Common myeloid progenitor, CD34-positive (primary cell): ENCODE results near the gene ETV7.

Source experiments
- CTCF ChIA-PET: fragments of 350-600 bp; sonication (Branson Sonifier 250); formaldehyde crosslinking; loops from one replicate; lab custom pipeline; 2021; ENCODE audit warnings: antibody characterized with exemption; lab: Charles Lee
- POLR2A ChIA-PET: fragments of 350-600 bp; sonication (Branson Sonifier 250); formaldehyde crosslinking; loops from one replicate; lab custom pipeline; 2021; ENCODE audit warnings: antibody characterized with exemption; lab: Charles Lee
- DNase-seq, 3 donors: peaks; one replicate each; pipeline versions ENCODE4 v3.0.0 to v3.0.0-alpha.2; 2013
- H3K27ac ChIP-seq, 2 experiments: 1 replicate in 1 of 2; 2 replicates in 1 of 2; pipeline ENCODE4 v1.7.0; 2013; ENCODE audit warnings: inconsistent platforms in 2 of 2, low read length in 2 of 2, mild to moderate bottlenecking in 2 of 2, low read depth in 1 of 2, moderate library complexity in 1 of 2; ENCODE audit not compliant: severe bottlenecking in 2 of 2, insufficient read depth in 1 of 2, poor library complexity in 1 of 2
- H3K27me3 ChIP-seq, 5 experiments: replicated peaks in 2 of 5; 1 replicate in 3 of 5; 2 replicates in 2 of 5; pipeline versions ENCODE4 v1.6.1 to v1.7.0; 2013; ENCODE audit warnings: low read length in 4 of 5, mild to moderate bottlenecking in 2 of 5, moderate library complexity in 2 of 5, inconsistent platforms in 1 of 5; ENCODE audit not compliant: insufficient read depth in 5 of 5, control insufficient read depth in 4 of 5
- H3K36me3 ChIP-seq, 4 experiments: 1 replicate in 2 of 4; 2 replicates in 2 of 4; pipeline versions ENCODE4 v1.6.1 to v1.7.0; 2013; ENCODE audit warnings: low read length in 3 of 4, control low read depth in 1 of 4, mild to moderate bottlenecking in 1 of 4; ENCODE audit not compliant: control insufficient read depth in 4 of 4, insufficient read depth in 4 of 4
- H3K4me1 ChIP-seq, 4 experiments: 1 replicate in 3 of 4; 2 replicates in 1 of 4; pipeline versions ENCODE4 v1.6.1 to v1.7.1; 2013; ENCODE audit warnings: low read length in 3 of 4, mild to moderate bottlenecking in 3 of 4, control low read depth in 1 of 4, inconsistent platforms in 1 of 4, moderate library complexity in 1 of 4; ENCODE audit not compliant: control insufficient read depth in 4 of 4, insufficient read depth in 4 of 4; ENCODE audit errors: control extremely low read depth in 1 of 4
- H3K4me3 ChIP-seq, 7 experiments: 1 replicate in 4 of 7; 2 replicates in 3 of 7; pipeline versions ENCODE4 v1.5.1 to v1.7.0; 2013; ENCODE audit warnings: mild to moderate bottlenecking in 7 of 7, low read length in 6 of 7, moderate library complexity in 6 of 7, inconsistent platforms in 2 of 7, low read depth in 2 of 7, control low read depth in 1 of 7; ENCODE audit not compliant: insufficient read depth in 4 of 7, control insufficient read depth in 1 of 7; ENCODE audit errors: extremely low read depth in 1 of 7
- H3K9me3 ChIP-seq, 5 experiments: 1 replicate in 4 of 5; 2 replicates in 1 of 5; pipeline versions ENCODE4 v1.6.1 to v1.7.1; 2013; ENCODE audit warnings: low read length in 4 of 5, mild to moderate bottlenecking in 2 of 5, inconsistent platforms in 1 of 5, low read depth in 1 of 5, moderate library complexity in 1 of 5; ENCODE audit not compliant: control insufficient read depth in 4 of 5, insufficient read depth in 2 of 5; ENCODE audit errors: control extremely low read depth in 1 of 5
- WGBS: methylation state at CpG from one replicate; pipeline ENCODE4 v1.1.5; 2013; ENCODE audit not compliant: insufficient coverage; 5-methylcytosine and 5-hydroxymethylcytosine counted together

ETV7 gene

DNA sequence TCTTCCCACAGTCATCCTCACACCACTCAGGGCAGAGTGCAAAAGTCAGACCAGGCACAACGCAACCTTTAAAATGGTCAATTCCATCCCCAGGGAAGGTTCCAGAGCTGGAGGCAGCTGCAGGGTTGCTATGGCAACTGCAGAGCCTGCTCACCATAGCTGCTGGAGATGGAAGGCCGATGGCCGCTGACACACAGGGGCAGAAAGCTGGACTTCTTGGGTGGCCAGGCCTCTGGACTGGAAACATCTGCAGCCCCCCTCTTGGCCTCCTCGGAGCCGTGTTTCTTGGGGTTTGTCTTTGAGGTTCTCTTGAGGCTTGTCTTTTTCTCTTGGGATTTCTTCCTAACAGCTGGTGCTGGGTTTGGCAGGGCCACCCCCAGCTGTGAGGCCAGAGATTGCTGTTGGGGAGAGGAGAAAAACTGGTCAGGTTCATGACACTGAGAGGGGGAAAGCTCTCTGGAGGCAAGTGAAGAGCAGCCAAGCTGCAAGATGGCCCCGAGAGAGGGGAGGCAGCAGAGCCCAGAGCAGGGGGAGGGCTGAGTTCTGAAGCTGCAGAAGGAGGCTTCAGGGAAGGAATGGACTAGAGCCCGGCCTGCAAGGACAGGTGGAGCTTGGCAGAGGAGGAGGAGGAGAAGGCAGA, 61.0 kb downstream of the ETV7 start:
- Histone ChIP-seq H3K27ac (no peak overlapping the region), H3K4me3 (no peak overlapping the region), H3K27me3 (peaks cover 0 to 1% (median 0%) of the 10 kb centered on the region in 5 experiments), H3K9me3 (no peaks in the 10 kb centered on the region), H3K36me3 (no peaks in the 10 kb centered on the region), H3K4me1 (peaks cover 0 to 4% (median 1%) of the 10 kb centered on the region in 4 experiments)
- CTCF ChIA-PET: interaction anchor here (0.8 to 1.5 kb wide), 4 partner anchors 13 to 26 kb away, joined by 3 to 4 read pairs (median 4); no protein-coding TSS in a partner anchor
- POLR2A ChIA-PET: no interaction called here
- WGBS: 95% methylated on average over 5 of the region's 7 CpGs
- no peak for DNase-seq

DNA sequence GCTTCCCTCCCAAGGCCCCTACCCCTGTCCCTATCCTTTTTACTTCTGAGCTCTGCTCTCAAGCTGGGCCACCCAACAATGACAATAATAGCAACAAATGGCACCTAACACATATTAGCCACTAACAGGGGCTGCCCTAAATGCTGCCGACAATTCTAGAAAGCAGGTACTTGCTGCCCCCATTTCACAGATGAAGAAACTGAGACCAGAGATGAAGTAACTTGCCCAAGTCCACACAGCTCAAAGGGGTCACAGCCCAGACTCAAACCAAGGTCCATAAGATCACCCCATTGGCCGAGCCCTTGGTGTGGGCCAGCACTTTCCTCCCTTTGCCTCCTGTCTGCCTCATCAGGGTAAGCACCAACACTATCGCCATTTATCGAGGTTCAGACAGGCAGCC, 62.8 kb downstream of the ETV7 start:
- Histone ChIP-seq H3K27me3 (peaks cover 0 to 1% (median 0%) of the 10 kb centered on the region in 5 experiments), H3K27ac (no peak overlapping the region), H3K36me3 (no peaks in the 10 kb centered on the region), H3K4me1 (peaks cover 0 to 4% (median 1%) of the 10 kb centered on the region in 4 experiments), H3K9me3 (no peaks in the 10 kb centered on the region), H3K4me3 (no peak overlapping the region)
- 100% methylated on average over 2 of the region's 4 CpGs for WGBS
- POLR2A ChIA-PET: no interaction called here
- no peak for DNase-seq
- CTCF ChIA-PET: interaction anchor here (0.8 to 1.7 kb wide), 5 partner anchors 10 to 36 kb away, joined by 3 to 4 read pairs (median 3); no protein-coding TSS in a partner anchor

DNA sequence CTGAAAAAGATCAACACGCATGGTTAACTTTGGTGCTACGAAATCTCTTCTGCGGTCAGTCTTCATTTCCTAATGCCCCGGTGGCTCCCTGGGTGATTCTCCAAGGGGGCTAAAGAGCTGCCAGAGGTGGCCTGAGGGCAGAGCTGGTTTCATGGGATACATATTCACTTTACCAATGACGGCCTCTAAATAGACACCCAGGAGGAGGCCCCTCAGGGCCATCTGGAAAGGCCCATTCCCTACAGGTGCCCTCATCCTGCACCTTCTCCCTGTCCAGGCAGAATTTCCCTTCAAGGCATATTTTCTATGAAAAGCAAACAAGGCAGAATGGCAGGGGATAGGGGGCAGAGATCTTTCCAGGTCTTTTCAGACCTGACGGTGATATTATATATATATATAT, 63.3 kb downstream of the ETV7 start:
- CTCF ChIA-PET: interaction anchor here (0.8 to 1.7 kb wide), 4 partner anchors 11 to 19 kb away, joined by 3 to 4 read pairs (median 4); no protein-coding TSS in a partner anchor
- 91% methylated on average over 5 of the region's 6 CpGs for whole genome bisulfite sequencing

DNA sequence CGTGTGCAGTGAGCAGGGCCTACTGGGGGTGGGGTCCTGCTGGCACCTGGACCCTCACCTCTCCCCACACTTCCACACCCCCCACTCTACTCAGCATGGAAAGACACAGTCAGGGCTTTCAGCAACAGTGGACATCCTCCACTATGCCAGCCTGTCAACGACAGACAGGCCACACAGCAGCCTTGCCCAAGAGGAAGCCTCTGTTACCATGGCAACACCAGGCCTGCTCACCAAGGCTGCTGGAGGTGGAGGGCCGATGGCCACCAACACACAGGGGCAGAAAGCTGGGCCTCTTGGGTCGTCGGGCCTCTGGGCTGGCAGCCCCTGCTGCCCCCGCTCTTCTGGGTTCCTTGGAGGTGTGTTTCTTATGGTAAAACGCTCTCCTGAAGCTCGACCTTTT, 64.4 kb downstream of the ETV7 start:
- peaks cover 0 to 1% (median 0%) of the 10 kb centered on the region in 5 experiments for H3K27me3 ChIP-seq
- no peak overlapping the region for H3K27ac ChIP-seq
- 88% methylated on average over 5 of the region's 8 CpGs for WGBS
- ChIA-PET POLR2A (no interaction called here), CTCF (interaction anchor here (1.7 kb wide), 1 partner anchor 11 kb away, joined by 4 read pairs; no protein-coding TSS in a partner anchor)
- no peak overlapping the region for H3K4me3 ChIP-seq
- DNase-seq: no peak
- no peaks in the 10 kb centered on the region for H3K36me3 ChIP-seq
- peaks cover 0 to 4% (median 1%) of the 10 kb centered on the region in 4 experiments for H3K4me1 ChIP-seq
- no peaks in the 10 kb centered on the region for H3K9me3 ChIP-seq

More for the DNA sequence above, 63.3 kb downstream of the ETV7 start:
- Histone ChIP-seq H3K36me3 (no peaks in the 10 kb centered on the region), H3K9me3 (no peaks in the 10 kb centered on the region), H3K4me1 (peaks cover 0 to 4% (median 1%) of the 10 kb centered on the region in 4 experiments), H3K27me3 (peaks cover 0 to 1% (median 0%) of the 10 kb centered on the region in 5 experiments), H3K27ac (no peak overlapping the region), H3K4me3 (no peak overlapping the region)
- no peak for DNase-seq
- POLR2A ChIA-PET: no interaction called here

DNA sequence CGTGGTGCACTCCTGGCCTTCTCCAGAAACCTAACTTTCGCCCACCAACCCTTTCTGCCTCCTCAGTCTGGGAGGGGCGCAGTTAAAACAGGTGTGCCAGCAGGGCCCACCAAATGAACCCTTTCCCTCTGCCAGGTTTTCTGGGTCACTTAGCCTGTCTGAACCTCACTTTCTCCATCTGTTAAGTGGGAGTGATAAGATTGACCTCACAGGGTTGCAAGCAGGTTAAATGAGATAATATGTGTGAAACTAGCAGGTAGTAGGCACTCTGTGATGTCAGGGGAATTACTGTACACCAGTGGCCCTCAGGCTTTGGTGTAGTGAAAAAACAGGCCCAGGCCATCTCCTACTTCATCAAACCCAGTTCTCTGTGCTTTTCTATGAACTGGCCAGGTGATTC, 64.9 kb downstream of the ETV7 start:
- no peak overlapping the region for H3K4me3 ChIP-seq
- H3K4me1 ChIP-seq: peaks cover 0 to 4% (median under 1%) of the 10 kb centered on the region in 4 experiments
- no peak overlapping the region for H3K27ac ChIP-seq
- no peak for DNase-seq
- H3K27me3 ChIP-seq: peaks cover 0 to 1% (median 0%) of the 10 kb centered on the region in 5 experiments
- H3K9me3 ChIP-seq: no peaks in the 10 kb centered on the region
- WGBS: 100% methylated on average over 1 of the region's 3 CpGs
- POLR2A ChIA-PET: no interaction called here
- no peaks in the 10 kb centered on the region for H3K36me3 ChIP-seq
- CTCF ChIA-PET: interaction anchor here (2.0 kb wide), 1 partner anchor 18 kb away, joined by 6 read pairs; no protein-coding TSS in a partner anchor

DNA sequence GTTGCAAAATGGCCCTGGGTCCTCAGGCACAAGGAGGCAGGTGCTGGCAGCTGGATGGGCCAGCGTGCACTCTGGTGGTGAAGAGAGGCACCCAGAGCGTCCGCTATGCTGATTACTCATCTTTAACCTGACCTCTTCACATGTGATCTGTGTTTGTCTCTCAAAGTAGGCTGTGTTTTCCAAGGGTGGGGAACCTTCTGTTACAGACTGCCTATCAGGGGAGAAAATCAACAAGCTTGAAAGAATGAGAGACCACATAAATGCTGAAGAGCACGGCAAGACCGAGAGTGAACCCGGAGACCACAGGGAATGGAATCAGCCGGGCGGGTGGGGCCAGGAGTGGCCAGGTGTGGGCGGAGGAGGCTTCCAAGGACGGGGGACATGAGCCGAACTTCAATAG, 67.0 kb downstream of the ETV7 start:
- CTCF ChIA-PET: interaction anchor here (2.0 to 3.5 kb wide), 2 partner anchors 8 to 20 kb away, joined by 6 to 10 read pairs; no protein-coding TSS in a partner anchor
- WGBS: 100% methylated on average over 11 of the region's 11 CpGs
- Histone ChIP-seq H3K9me3 (no peaks in the 10 kb centered on the region), H3K36me3 (no peaks in the 10 kb centered on the region), H3K4me1 (no peaks in the 10 kb centered on the region), H3K27ac (no peak overlapping the region), H3K27me3 (no peaks in the 10 kb centered on the region), H3K4me3 (no peak overlapping the region)
- POLR2A ChIA-PET: no interaction called here
- no peak for DNase-seq

DNA sequence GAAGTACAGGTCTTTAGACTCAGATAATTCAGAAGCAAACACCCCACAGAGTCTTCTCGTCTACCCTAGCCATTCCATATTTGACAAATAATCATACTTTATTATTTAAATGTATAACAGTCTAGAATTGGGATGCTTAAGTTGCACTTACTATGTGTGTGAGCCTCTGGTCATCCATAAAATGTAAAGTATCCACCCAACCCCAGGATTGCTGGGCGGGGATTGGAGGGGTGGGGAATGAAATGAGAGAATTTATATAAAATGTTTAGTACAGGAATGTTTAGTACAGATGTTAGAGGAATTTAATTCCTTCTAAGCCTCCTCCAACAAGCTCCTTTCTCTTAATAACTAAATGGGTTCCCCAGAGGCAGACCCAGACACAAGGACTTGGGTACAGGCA, 67.6 kb downstream of the ETV7 start:
- Histone ChIP-seq H3K27ac (no peak overlapping the region), H3K27me3 (no peaks in the 10 kb centered on the region), H3K4me3 (no peak overlapping the region), H3K9me3 (no peaks in the 10 kb centered on the region), H3K4me1 (no peaks in the 10 kb centered on the region), H3K36me3 (no peaks in the 10 kb centered on the region)
- DNase-seq: no peak
- no CpG with 5 or more reads among the region's 2 CpGs for WGBS
- ChIA-PET POLR2A (no interaction called here), CTCF (interaction anchor here (1.0 to 3.5 kb wide), 5 partner anchors 9 to 21 kb away, joined by 3 to 10 read pairs (median 7); no protein-coding TSS in a partner anchor)
